Fibroblast of skin of left biceps (primary cell): Measurements from ENCODE around the gene MYCBPAP.

Experiments
- DNase-seq, 2 experiments: peaks; one replicate each; pipeline ENCODE4 v3.0.0-alpha.2; 2013; ENCODE audit warnings: low read depth in 2 of 2

MYCBPAP gene

DNA sequence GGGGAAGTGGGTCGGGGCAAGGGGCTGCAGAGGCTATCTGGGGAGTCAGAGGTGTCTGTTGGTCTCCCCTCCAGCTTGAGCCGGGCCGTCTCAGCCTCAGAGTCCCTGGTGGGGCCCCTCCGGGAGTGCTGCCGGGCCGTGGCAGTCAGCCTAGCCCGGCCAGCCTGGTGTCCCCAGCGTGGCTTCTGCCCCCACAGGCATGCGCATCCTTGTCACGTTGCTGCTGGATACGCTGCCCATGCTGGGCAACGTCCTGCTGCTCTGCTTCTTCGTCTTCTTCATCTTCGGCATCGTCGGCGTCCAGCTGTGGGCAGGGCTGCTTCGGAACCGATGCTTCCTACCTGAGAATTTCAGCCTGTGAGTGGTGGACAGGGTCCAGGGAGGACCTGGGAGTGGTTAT is 63.4 kb downstream of the MYCBPAP start:
- no peak for DNase-seq

DNA sequence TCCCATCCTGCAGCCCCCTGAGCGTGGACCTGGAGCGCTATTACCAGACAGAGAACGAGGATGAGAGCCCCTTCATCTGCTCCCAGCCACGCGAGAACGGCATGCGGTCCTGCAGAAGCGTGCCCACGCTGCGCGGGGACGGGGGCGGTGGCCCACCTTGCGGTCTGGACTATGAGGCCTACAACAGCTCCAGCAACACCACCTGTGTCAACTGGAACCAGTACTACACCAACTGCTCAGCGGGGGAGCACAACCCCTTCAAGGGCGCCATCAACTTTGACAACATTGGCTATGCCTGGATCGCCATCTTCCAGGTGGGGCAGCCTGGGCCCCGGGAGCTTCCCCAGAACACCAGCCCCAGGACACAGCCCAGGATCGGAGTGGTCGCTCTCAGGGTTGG is 64.3 kb downstream of the MYCBPAP start:
- DNase-seq, result no peak

DNA sequence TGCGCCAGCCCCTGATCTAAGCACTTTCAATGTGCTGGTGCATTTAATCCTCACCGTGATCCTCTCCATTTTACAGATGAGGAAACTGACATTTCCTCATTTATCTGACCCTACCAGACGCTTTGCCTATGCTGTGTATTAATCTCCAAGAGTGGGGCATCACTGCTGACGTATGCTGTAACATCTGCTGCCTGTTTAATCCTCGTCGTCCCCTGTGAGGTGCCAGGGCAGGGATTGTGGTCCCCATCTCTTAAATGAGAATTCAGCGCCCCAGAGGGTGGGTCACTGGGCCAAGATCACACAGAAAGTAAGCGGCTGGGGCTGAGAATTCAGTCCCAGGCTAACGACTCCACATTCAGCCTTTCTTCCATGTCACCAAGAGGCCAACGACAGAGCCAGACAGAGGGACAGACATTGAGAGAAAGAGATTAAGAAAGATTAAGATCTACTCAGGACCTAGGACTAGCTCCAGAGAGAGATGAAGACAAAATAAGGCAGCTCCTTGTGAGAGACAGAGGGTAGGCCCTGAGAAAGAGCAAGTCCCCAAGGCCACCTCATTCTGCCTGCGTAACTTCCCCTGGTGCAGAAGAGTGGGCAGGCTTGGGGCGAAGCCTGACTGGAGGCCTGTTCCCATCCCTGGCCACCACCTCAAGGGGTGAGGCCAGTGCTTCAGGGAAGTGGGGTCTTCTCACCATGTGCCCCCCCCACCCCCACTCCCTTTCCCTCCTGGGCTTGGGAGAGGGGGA is 65.8 kb downstream of the MYCBPAP start:
- DNase-seq, result no peak

DNA sequence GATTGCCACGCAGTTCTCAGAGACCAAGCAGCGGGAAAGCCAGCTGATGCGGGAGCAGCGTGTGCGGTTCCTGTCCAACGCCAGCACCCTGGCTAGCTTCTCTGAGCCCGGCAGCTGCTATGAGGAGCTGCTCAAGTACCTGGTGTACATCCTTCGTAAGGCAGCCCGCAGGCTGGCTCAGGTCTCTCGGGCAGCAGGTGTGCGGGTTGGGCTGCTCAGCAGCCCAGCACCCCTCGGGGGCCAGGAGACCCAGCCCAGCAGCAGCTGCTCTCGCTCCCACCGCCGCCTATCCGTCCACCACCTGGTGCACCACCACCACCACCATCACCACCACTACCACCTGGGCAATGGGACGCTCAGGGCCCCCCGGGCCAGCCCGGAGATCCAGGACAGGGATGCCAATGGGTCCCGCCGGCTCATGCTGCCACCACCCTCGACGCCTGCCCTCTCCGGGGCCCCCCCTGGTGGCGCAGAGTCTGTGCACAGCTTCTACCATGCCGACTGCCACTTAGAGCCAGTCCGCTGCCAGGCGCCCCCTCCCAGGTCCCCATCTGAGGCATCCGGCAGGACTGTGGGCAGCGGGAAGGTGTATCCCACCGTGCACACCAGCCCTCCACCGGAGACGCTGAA is 67.5 kb downstream of the MYCBPAP start:
- DNase-seq, result no peak

DNA sequence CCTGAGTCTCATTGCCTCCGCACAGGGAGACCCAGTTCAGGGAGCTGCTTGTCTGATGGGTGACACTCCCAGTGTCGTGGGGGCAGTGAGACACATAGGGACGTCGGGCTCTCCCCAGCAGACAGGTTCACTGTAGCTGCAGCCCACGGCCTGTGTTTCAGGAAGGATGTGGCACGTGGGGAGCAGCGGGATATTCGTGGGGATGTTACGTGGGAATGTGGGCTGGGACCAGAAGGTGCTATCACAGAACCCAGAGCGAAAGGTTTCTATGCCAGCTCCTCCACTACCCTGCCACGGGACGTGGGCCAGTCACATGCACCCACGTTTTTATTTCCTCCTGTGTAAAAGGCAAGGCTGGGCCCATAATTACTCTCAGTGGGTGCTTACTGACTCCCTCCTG is 68.6 kb downstream of the MYCBPAP start:
- no peak for DNase-seq

DNA sequence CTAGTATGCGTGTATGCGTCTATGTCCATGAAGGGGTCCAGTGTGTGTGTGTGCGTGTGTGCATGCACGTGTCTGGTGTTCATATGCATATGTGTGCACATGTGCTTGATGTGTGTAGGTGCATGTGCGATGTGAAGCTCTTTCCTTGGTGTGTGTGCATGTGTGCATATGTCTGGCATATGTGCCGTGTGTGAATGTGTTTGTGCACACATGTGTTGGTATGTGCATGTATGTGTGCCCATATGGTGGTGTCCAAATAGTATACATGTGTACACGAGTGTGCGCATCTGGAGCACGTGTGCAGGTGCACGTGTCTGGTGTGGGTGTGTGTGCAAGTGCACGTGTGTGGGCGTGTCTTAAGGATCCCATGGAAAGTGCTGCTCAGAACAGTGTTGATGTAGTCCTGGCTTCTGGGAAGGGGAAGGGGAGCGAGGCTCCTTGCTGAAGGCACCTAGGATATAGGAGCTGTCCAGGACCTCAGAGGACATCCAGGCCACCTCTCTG is 69.3 kb downstream of the MYCBPAP start:
- DNase-seq, result no peak

DNA sequence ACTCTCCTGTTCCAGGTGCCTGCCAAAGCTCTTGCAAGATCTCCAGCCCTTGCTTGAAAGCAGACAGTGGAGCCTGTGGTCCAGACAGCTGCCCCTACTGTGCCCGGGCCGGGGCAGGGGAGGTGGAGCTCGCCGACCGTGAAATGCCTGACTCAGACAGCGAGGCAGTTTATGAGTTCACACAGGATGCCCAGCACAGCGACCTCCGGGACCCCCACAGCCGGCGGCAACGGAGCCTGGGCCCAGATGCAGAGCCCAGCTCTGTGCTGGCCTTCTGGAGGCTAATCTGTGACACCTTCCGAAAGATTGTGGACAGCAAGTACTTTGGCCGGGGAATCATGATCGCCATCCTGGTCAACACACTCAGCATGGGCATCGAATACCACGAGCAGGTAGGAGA is 69.9 kb downstream of the MYCBPAP start:
- no peak for DNase-seq

DNA sequence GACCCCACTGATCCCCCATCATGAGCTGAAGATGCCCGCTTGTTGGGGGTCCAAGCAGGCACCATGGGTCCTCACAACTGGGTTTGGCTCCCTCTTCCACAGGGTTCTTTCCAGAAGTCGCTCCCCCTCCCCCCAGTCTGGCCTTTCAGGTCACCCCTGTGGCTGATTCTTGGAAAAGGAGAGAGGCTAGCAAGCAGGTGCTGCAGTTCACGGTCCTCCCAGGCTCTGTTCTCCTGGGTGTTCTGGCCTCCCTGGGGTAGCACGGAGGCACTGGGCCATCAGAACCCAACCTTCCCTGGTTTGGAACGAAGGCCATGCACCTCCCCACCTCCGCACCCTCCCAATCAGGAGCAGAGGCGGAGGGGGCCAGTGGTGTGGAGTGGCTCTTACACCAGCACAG is 71.2 kb downstream of the MYCBPAP start:
- DNase-seq, result no peak

DNA sequence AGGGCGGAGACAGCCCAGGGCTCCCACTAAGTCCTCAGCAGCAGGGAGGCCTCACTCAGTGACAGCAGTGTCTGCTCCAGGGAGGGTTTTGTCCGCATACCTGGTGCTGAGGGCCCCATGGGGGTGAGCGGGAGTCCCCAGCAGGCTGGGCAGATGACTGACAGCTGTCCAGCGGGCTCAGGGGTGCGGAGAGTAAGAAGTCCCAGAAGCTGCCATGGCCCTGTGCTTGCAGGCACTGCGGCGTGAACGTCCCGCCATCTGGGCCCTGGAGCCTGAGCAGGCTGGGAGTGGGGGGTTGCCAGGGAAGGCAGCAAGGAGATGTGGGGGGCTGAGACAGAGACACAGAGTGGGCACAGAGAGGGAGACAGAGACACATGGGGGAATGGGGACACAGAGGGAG is 72.4 kb downstream of the MYCBPAP start:
- DNase-seq, result no peak
